Tibial artery (tissue), 4 donors: ENCODE measurements around the gene KRTAP5-1.

Experiments used
- DNase-seq, 2 donors: peaks; one replicate each; pipeline ENCODE4 v3.0.0-alpha.2; 2019
- H3K27ac ChIP-seq, 2 donors: fragments of 200-600 bp; sonication (generic) in 1 of 2; 1 replicate in 1 of 2; 2 replicates in 1 of 2; pipeline ENCODE4 v1.5.1; 2018 to 2019; ENCODE audit warnings: mild to moderate bottlenecking in 1 of 2
- H3K27me3 ChIP-seq, 2 donors: fragments of 200-600 bp; sonication (generic) in 1 of 2; one replicate each; pipeline versions ENCODE4 v1.5.1 to v1.6.0; 2016 to 2019
- H3K36me3 ChIP-seq, 3 donors: fragments of 200-600 bp; sonication (generic) in 2 of 3; one replicate each; pipeline ENCODE4 v1.5.1; 2016 to 2019; ENCODE audit warnings: mild to moderate bottlenecking in 2 of 3
- H3K4me1 ChIP-seq, 4 donors: fragments of 200-600 bp; sonication (generic) in 2 of 4; 1 replicate in 3 of 4; 2 replicates in 1 of 4; pipeline ENCODE4 v1.5.1; 2016 to 2019
- H3K4me3 ChIP-seq, 2 donors: fragments of 200-600 bp; sonication (generic) in 1 of 2; 1 replicate in 1 of 2; 2 replicates in 1 of 2; pipeline ENCODE4 v1.5.1; 2018 to 2019; ENCODE audit warnings: mild to moderate bottlenecking in 2 of 2
- H3K9me3 ChIP-seq, 3 donors: fragments of 200-600 bp; sonication (generic) in 1 of 3; one replicate each; pipeline ENCODE4 v1.5.1; 2016 to 2019
- intact Hi-C: fragments of 100-400 bp; cut with DNase I; formaldehyde crosslinking; loops from one replicate; pipeline ENCODE4 v1.15.0; 2023; ENCODE audit warnings: low total_unique reads
- TF ChIP-seq, protein P1 (sequence below), 2 experiments: fragments of 200-600 bp in 1 of 2; fragments of 450-650 bp in 1 of 2; IDR thresholded peaks; one replicate each; pipeline ENCODE4 v1.5.1; 2017 to 2019; ENCODE audit warnings: antibody characterized with exemption in 2 of 2, mild to moderate bottlenecking in 1 of 2, moderate library complexity in 1 of 2

The KRTAP5-1 gene

DNA sequence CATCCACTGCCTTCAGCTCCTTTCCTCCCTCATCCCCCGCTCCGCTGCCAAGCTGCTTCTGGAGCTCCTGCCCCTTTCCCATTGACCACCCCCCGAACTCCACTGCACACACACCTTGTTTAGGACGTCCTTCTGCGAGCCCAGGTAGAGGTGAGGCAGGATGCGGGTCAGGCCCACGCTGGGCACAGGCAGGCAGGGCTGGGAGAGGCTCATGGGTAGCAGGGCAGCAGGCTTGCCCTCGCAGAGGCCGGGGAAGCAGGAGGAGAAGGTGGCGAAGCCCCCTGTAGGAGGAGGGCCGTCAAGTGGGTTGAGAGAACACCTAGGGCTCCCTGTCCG lies 26.3 kb downstream of the KRTAP5-1 start:
- peak overlapping the region; percentile 32 to 41 for H3K4me3 ChIP-seq
- peak overlapping the region; percentile 92 to 94 for H3K27ac ChIP-seq
- intact Hi-C loops, result no loop called here
- H3K9me3 ChIP-seq, result no peaks in the 10 kb centered on the region
- peaks cover 18 to 56% (median 53%) of the 10 kb centered on the region in 3 donors for H3K36me3 ChIP-seq
- H3K4me1 ChIP-seq, result peaks cover 5 to 61% (median 48%) of the 10 kb centered on the region in 4 donors
- H3K27me3 ChIP-seq, result no peaks in the 10 kb centered on the region
- DNase-seq, result no peak
- TF ChIP-seq, protein P1, sequence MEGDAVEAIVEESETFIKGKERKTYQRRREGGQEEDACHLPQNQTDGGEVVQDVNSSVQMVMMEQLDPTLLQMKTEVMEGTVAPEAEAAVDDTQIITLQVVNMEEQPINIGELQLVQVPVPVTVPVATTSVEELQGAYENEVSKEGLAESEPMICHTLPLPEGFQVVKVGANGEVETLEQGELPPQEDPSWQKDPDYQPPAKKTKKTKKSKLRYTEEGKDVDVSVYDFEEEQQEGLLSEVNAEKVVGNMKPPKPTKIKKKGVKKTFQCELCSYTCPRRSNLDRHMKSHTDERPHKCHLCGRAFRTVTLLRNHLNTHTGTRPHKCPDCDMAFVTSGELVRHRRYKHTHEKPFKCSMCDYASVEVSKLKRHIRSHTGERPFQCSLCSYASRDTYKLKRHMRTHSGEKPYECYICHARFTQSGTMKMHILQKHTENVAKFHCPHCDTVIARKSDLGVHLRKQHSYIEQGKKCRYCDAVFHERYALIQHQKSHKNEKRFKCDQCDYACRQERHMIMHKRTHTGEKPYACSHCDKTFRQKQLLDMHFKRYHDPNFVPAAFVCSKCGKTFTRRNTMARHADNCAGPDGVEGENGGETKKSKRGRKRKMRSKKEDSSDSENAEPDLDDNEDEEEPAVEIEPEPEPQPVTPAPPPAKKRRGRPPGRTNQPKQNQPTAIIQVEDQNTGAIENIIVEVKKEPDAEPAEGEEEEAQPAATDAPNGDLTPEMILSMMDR (IDR thresholded peaks at IDR 0.05), result no peak

DNA sequence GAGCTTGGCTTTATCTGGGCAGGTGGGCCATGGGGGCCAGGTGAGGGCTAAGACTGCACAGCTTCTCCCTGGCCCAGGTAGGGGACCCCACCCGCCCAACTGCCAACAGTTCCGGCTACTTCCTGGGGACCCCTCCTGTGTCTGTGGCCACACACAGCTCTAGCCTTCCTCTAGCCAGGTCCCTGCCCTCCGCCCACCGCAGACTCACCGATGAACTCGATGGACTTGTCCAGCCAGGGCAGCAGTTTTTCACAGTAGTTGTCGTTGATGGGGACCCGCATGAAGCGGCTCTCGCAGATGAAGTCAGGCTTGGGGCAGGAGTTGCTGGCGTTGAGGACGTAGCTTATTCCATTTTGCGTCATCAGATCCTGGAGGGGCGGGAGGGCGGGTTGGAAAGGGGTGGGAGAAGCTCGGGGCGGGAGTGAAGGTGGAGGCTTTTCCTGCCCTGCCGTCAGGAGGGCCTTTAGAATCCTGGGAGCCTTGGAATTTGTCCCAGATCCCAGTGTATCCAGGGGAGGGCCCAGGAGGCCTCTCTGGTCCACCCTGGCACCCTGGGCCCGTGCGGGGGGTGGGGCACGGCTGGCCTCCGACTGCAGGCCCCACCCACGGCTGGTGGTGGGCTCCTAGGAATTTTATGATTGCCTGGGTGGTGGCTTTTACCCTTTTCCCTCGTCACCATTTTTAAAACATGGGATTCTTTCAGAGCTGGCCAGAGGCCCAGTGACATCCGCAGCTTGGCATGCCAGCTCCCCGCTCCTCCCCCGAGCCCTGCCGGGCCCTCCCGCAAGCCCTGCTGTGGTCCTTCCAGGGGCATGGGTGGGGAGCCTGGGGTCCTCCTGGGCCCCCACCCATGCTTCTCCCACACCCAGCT lies 26.9 kb downstream of the KRTAP5-1 start:
- Histone ChIP-seq H3K4me3 (peak overlapping the region; percentile 32 to 41), H3K27me3 (no peaks in the 10 kb centered on the region), H3K4me1 (peaks cover 5 to 67% (median 54%) of the 10 kb centered on the region in 4 donors), H3K36me3 (peaks cover 12 to 50% (median 47%) of the 10 kb centered on the region in 3 donors), H3K27ac (peak overlapping the region; percentile 92 to 94), H3K9me3 (no peaks in the 10 kb centered on the region)
- peak; percentile 67 to 95 for DNase-seq
- intact Hi-C loops, result no loop called here
- TF ChIP-seq, protein P1 (IDR thresholded peaks at IDR 0.05), result no peak

DNA sequence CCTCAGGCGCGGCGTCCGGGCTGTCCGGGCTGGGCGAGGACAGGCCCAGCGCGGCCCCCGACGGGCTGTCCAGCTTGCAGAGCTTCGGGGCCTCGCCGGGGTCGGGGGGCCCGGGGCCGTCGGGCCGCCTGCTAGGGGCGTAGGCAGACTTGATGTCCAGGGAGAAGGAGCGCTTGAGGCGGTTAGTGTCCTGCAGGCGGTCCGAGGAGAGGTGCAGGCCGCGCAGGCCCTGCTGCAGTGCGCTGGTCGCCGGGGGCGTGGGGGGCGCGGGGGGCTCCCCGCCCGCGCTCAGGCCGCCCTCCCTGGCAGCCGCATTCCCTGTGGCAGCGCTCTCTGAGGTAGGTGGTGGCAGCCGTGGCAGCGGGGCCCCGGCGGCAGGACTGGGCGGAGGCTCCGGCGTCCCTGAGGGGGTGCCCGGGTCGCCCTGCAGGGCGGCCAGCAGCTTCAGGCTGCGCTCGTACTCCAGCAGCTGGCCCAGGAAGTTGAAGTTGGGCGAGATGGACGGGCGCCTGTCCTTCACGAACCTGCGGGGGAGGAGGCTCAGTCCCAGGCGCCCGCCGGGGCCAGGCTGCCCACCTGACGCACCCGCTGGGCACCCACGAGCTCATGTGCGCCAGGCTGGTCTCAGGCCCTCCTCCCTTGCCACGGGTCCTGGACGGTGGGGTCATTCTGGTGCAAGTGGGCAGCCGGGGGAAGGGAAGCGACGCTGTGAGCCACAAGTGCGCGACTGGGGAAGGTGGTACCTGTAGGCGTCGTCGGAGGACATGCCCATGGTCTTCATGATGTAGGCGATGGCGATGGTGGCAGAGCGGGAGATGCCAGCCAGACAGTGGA lies 27.8 kb downstream of the KRTAP5-1 start:
- Histone ChIP-seq H3K9me3 (no peaks in the 10 kb centered on the region), H3K27me3 (no peaks in the 10 kb centered on the region), H3K4me3 (peak overlapping the region; percentile 15 to 41), H3K27ac (peak overlapping the region; percentile 92 to 94), H3K36me3 (peaks cover 10 to 41% (median 39%) of the 10 kb centered on the region in 3 donors), H3K4me1 (peaks cover 5 to 75% (median 62%) of the 10 kb centered on the region in 4 donors)
- TF ChIP-seq, protein P1 (IDR thresholded peaks at IDR 0.05), result no peak
- DNase-seq, result peak in 1 of 2 donors; percentile 72
- intact Hi-C loops, result no loop called here

DNA sequence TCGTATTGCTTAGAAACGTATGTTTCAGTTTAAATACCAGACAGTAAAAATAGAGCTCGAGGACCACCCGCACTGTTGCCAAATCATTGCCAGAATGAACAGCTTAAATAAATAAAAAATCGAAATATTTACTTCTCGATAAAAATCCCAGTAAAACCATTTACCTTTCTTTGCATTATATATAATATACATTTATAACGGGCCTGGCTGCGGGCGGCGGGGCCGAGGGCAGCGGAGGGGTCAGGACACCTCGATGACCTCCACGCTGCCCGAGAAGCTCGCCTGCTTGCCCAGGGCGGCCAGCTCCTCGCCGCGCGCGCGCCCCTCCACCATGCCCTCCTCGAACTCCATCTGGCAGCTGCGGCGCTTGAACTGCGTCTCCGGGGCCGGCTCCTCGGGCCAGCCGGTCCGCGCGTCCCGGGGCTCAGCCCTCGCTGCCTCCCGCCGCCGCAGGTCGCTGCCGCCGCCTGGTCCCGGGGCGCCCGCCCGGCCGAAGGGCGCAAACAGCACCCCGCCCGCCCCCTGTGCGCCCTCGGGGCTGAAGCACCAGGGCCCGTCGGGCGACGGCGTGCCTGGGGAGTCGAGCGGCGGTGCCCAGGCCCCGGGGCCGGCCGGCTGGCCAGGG lies 28.7 kb downstream of the KRTAP5-1 start:
- Histone ChIP-seq H3K27ac (peak overlapping the region in 1 of 2 donors; percentile 50), H3K9me3 (no peaks in the 10 kb centered on the region), H3K4me3 (no peak overlapping the region), H3K27me3 (no peaks in the 10 kb centered on the region), H3K36me3 (peaks cover 10 to 32% (median 31%) of the 10 kb centered on the region in 3 donors), H3K4me1 (peaks cover 5 to 79% (median 65%) of the 10 kb centered on the region in 4 donors)
- TF ChIP-seq, protein P1 (IDR thresholded peaks at IDR 0.05), result no peak
- intact Hi-C loops, result no loop called here
- DNase-seq, result no peak

DNA sequence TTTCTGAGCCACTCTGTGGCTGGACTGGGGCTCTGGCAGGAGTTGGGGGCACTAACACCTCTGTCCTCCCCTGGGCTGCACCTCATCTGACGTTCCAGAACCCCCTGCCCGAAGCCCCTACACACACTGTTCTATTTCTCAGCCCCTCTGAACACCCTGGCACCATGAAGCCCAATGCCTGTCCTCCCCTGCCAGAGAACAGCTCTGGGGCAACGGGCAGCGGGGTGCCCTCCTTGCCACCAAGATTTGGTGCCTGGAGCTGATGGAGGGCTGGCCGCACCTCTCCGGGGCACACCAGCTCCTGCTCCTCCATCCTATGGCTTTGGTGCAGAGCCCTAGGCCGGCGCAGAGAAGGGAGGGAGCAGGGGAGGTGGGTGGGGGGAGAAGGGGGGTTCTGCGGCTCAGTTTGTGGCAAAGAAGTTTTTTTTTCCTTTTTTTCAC lies 29.4 kb downstream of the KRTAP5-1 start:
- H3K4me3 ChIP-seq, result no peak overlapping the region
- DNase-seq, result peak in 1 of 2 donors; percentile 13

More for the DNA sequence above, 29.4 kb downstream of the KRTAP5-1 start:
- TF ChIP-seq, protein P1 (IDR thresholded peaks at IDR 0.05), result no peak
- H3K36me3 ChIP-seq, result peaks cover 7 to 26% (median 24%) of the 10 kb centered on the region in 3 donors
- intact Hi-C loops, result no loop called here
- H3K4me1 ChIP-seq, result peaks cover 5 to 77% (median 65%) of the 10 kb centered on the region in 4 donors
- H3K27me3 ChIP-seq, result no peaks in the 10 kb centered on the region
- no peaks in the 10 kb centered on the region for H3K9me3 ChIP-seq
- peak overlapping the region in 1 of 2 donors; percentile 50 for H3K27ac ChIP-seq
